C1 segment of cervical spinal cord (tissue), 14 donors: Measurements from ENCODE around the gene SMYD3.

ENCODE experiments used
- DNase-seq, 14 donors: peaks; one replicate each; lab custom pipeline; 2025; lab: John Stamatoyannopoulos, UW

Gene SMYD3

DNA sequence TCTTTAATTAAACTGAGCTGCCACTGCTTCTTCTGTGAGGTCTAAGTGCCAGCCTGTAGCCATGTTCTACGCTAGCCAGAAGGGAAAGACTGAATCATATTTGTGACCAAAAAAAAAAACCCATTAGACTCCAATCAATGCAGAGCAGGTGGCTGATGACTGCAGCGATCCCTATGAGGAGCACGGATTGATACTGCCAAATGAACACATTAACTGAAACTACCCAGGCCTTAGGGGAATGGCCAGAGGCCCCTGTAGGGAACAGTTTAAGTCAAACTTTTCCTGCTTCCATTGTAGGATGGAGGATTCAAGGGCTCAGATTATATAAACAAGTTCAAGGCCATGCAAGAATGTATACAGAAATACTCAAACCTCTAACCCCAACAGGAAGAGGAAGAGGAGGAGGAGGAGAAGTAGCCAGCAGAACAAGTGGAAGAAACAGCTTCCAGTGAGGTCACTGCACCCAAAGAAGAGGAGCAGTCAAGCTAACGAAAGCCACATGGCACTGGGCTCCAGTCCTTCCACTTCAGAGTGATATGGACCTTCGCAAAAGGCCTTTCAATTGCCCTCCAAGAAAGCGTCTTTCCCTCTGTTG, 328.3 kb downstream of the SMYD3 start:
- DNase-seq, result no peak

DNA sequence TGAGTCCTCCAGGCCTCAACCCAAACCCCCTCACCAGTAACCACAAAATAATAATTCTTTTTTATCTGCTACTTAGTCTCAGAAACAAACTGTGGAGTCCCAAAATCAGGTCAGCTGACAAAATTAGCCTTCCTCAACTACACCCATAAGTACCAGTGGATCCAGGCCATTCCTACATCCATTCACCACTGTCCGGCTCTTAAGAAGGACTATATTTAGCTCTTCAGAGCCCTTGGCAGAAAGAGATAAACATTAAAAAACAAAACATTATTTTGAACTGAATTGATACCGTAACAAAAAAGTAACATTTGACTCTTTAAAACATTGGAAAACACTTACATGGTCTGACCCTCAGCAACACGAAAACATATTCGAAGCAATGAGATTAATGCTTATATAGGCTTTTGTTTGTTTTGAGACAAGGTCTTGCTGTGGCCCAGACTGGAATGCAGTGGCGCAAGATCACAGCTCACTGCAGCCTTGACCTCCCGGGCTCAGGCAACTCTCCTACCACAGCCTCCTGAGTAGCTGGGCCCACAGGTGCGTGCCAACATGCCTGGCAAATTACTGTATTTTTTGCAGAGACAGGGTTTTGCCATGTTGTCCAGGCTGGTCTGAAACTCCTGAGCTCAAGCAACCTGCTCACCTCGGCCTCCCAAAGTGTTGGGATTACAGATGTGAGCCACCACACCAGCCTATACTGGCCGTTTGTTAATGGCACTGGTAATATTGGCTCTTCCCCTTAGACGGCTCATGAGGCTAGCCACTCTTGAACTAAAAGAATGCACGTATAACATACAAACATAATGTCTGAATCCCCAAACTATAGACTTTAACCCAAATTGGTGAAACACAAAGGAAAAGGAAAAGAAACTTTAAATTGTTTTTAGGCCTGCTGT, 330.7 kb downstream of the SMYD3 start:
- DNase-seq, result no peak

DNA sequence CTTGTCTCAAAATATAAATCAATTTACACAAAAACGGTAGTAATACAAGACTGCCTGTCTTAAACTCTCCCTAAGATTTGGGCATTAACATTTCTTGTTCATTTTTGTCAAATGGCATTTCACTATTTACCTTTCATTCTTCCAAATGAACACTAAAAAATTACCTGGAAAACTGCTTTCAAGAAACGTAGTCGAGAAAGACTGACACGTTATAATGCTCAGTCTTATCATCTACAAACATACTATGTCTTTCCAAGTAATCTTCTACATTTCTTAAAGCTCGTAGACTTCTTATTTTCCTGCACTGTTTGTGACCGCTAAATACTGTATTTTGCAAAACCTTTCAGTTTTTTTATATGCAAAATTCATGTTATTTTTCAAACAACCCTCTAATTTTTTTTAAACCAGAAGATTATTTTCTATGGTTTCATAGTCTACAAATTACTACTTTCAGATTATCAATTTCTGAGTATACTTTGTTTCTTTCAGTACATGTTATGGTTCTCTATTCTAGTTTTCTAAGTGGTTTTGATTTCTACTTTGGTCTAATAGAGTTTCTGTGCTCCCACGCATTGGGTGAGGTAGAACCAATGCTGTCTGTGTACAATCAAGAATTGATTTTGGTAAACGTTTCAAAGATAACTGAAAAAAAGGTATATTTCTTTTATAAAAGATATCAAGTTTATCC, 336.4 kb downstream of the SMYD3 start:
- no peak for DNase-seq

DNA sequence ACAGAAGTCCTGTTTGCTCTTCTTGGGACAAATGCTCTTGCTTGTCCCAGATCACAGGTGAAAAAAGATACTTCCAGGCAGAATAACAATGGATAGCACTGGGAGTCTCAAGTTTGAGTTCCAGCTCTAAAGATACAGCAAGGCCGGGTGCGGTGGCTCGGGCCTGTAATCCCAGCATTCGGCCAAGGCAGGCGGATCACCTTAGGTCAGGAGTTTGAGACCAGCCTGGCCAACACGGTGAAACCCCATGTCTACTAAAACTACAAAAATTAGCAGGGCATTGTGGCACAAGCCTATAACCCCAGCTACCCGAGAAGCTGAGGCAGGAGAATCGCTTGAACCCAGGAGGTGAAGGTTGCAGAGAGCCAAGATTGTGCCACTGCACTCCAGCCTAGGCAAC, 337.6 kb downstream of the SMYD3 start:
- no peak for DNase-seq

DNA sequence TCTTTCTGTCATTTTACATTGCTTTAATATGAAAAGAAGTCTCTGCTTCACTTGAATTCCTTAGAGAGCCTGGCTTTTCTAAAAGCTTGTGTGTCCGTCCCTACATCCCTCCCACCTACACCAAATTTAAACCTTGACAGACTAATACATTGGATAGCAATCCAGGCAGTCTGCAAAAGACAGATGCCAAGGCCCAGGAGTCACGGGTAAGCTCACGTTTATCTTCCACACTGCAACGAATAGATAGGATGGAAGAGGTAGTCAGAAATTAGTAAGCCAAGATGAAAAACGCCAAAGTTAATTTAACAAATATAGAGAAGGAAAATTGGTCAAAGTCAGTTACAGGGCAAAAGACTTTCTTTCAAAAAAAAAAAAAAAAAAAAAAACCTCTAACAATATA, 338.1 kb downstream of the SMYD3 start:
- no peak for DNase-seq

DNA sequence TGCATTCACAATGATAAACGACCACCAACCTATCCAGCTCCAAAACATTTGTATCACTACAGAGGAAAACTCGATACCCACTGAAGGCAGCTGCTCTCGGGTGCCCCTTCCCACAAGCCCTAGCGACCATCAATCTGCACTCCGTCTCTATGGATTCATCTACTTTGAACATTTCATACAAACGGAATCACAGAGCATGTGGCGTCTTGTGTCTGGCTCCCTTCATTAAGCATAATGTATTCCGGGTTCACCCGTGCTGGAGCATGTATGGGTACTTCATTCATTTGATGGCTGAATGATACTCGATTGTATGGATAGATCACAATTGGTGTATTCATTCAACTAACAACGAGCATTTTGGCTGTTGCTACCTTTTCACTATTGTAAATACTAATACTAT, 340.2 kb downstream of the SMYD3 start:
- no peak for DNase-seq

DNA sequence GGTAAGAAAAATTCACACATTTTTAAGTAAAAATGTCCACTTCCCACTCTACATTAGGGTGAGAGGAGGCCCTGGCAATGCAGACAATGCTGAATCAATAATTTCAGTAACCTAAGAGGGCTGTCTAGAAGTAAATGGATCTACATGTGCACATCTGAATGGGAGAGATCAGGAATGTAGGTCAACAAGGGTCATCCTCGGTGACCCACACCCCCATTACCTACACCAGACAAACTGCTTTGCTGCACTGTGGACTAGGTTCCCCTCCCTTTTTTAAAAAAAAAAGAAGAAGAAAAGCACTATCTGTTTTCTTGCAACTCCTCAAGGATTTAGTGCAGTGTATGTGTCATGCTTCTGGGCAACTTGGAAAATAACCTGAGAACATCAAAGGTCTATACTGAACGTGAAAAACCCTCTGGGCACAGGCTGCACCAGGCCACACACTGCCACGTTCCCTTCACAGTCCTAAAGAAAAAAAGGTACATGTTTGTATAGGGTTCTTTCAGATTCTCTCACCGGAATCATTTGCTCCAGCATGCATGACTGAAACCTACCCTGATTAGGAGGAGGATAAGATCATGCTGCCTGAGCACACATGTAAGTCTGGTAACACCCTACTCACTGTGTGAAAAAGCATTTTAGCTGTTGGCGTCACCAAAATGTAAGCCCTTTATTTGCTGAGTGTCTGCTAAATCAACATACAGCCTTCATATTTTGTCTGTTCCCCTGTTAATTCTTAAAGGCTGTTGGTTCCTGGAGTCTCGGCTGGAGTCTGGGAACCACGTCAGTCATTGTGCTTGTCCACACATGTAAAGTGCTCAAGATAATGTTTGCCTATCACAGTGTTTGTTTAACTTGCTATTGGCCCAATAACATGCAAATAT, 341.0 kb downstream of the SMYD3 start:
- no peak for DNase-seq

DNA sequence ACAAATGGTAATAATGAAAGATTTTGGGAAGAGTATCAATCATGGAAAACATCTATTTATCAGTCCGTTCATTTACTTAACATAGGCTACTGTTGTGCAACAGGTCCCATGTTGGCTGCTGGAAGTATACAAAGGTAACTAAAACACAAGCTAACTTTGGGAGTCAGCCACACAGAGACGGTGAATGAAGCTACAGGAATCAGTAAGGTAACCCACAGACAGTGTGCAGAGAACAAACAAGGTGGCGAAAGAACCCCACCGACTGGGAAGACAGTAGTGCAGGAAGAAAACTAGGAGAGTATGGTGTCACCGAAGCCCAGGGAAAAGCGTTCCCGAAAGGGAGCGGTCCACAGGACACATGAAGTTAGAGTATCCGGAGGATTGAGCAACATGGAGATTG, 342.3 kb downstream of the SMYD3 start:
- no peak for DNase-seq

DNA sequence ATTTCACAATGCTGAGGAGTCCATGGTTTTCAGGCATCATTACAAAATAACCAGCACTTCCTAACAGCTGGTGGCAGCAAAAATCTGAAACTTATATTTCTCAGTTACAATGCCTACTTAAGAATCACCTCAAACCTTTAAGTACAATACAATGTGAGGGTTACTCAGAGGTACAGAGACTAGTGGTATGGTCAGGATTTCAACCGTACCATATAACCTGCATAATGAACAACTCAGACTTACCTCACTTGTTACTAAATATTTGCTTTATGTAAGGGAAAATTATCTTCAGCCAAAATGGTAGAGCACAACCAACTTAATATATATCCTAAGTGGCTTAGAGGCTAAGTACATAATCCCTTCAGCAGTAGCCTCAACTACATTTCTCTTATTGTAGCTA, 344.5 kb downstream of the SMYD3 start:
- DNase-seq, result no peak

DNA sequence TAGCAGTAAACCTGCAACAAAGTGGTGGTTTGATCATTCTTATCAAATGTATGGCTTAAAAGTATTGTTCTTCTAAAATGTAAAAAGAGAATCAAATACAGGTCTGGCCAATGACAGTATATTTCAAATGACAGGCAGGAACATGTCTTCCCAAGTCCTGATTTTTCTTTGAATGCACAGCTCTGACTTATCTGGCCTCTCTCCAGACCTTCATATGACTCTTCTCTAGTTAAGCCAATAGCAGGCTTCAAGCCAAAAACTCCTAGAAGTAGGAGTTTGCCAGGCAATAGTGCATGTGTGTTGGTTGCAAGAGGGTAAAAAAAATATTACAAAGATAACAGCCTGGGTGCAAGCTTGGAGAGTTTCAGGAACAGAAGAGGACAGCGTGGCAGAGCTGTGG, 345.5 kb downstream of the SMYD3 start:
- no peak for DNase-seq

DNA sequence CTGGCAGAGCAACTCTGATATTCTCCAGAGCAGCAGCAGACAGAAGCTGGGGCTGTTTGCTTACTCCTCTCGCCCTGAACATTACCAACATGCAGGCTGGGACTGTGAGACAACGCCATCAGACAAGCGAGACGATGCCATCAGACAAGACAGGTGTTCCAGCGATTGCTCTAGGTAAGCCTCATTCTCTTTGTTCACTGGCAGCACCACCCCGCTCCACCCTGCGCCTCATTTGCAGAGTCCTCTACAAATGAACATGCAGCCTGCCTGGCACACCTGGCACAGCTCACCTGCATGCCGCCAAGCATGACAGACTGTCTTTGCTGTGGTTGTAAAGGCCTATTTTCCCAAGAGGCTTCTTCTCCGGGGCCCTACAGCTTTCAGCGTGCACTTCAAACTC, 346.2 kb downstream of the SMYD3 start:
- no peak for DNase-seq

DNA sequence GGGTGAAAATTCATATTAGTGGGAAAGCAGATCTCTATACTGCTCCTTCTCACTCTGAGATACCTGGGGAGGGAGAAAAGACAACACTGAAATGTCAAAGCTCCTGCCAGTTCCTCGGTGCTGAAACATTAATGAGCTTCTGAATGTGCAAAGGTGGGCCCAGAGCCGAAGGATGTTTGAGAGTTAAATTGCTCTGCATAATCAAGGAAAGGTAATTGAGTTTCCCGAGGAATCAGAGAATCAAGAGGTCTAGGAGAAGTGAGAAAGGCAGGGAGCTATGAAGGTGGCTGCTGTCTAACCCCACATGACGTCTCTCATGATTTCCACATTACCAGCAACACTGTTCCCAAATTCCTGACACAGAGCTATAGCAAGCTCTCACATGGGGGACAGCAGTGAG, 346.7 kb downstream of the SMYD3 start:
- DNase-seq, result no peak

DNA sequence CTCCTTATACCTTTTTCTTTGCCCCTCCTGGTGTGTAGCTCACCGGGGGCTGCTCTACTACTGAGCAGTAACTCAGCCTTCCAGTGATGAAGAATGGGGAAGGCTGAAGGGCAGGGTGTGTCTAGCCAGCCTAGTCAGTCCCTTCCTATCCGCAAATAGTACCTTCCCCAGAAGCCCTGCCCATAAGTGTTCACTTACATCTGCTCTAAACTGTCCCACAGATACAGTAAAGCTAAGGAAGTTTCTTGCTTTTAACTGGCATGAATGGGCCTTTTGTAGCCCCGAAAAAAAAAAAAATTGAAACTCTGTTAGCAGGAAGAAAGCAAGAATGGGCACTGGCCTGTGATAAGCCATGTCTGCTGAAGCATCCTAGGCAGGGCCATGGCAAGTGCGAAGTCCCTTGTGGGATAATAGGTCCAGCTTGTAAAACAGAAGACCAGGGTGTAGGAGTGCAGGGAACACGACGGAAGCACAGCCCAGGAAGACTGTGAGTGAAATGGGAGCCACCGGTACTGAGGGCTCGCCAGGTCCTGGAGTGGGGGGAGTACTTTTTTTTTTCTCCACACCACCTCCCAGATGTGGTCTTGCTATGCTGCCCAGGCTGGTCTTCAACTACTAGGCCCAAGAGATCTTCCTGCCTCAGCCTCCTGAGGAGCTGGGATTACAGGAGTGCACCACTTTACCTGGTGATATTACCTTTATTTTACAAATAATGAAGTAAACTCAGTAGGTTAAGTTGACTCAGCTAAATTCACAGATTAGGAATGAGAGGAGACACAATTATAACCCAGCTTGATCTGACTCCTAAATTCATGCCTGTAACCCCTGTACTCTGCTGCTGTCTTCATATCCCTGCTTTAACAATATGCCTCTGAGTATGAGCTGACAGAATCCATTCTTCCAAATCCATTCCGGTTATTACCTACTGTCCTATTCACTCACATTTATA, 347.5 kb downstream of the SMYD3 start:
- no peak for DNase-seq

DNA sequence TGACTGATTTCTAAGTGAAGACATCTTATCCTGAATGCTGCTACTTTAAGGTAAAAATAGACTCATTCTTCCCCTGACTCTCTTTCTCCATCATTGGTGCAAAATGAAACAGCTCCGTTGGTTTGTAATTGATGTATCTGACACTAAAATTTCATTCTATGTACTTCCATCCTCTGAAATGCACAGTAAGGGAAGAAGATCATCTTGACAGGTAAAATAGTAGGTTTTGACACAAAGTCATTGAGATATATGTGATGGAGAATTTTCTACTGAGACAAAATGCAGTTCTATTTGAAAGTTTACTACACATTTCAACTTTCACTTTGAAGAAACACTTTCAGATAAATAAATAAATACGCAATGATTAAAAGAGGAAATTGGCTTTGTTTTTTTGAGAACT, 348.9 kb downstream of the SMYD3 start:
- no peak for DNase-seq

DNA sequence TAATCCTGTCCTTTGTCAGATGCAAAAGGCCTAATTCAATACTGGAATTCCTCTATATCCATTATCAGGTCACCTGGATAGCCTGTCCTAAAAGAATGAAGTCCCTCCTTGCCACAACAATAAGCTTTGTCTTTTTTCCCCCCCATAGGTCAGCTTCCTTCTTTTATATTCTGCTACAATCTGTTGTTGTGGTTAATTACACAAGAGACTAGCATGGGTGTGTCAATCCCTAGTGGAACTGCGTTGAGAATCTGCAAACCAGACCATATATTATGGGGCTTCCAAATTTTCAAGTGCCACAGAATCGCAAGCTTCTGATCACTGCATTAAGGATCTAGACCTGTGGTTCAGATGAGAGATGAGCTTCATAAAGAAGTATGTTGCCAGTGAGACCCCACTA, 349.6 kb downstream of the SMYD3 start:
- no peak for DNase-seq

DNA sequence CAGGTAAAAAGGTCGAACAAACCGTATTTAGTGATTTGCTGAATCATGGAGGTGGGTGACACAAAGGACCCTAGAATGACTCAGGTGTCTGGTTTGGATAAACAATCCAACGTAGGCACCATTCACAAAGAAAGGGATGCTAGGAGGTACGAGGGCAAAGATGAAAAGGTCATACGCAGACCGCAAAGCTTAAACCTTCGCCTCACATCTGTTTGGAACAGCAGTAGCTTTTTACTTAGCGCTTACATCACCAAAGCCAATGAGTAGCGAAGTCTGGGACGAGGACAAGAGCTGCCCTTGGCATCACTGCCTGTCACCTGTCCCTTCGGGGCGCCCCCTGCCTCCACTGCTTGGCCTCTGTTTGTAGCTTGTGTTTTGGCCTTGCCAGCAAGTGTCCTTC, 350.2 kb downstream of the SMYD3 start:
- DNase-seq, result no peak

DNA sequence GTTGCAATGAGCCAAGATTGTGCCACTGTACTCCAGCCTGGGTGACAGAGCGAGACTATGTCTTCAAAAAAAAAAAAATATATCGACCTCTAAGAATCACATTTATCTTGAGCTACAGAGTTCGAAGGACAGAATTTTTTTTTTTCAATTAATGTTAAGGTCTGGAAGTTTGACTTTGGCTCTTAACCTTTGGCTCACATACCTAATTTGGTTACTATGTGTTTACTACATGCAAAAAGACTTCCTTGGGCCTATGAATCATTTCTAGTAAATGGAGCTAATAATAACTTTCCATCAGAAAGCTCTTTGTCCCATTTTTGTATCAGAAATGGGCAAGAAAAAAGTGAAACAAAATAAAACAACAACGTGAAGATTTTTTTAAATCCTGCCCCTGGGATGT, 351.2 kb downstream of the SMYD3 start:
- no peak for DNase-seq

DNA sequence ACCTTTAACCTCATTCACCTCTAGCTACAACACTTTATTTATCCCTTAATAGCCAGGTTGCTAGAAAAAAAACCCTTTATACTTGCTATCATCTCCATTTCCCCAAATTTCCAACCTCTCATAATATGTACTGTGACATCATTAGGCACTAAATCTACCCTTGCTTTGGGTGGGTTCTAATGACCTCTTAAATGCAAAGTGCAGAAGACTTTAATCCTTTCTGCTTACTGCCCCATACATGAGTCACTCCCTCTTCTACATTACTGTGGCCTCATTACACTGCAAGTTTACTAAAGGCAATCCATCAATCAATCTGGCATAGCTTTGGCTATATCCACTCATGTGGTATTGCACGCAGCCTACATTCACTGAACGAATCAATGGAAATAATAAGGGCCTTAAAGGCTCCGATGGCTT, 353.3 kb downstream of the SMYD3 start:
- no peak for DNase-seq

DNA sequence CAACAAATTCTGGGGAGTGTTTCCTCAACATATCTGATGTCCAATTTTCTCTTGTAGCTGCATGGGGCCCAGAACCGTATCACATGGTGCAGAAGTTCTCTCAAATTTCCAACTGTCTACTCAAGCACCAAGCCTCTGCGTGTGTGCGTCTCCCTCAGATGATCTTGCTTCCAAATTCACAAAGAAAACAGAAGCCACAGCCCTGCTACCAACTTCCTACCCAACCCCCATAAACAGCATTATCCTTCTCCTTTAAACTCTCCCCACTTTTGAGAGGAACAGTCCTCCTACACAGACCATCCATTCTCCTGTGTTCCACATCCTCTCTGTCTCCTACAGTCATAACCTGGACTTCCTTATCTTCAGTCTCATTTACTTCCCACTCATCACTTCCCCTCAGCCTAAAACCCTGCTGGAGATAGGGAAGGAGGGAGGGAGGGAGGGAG, 354.1 kb downstream of the SMYD3 start:
- no peak for DNase-seq

DNA sequence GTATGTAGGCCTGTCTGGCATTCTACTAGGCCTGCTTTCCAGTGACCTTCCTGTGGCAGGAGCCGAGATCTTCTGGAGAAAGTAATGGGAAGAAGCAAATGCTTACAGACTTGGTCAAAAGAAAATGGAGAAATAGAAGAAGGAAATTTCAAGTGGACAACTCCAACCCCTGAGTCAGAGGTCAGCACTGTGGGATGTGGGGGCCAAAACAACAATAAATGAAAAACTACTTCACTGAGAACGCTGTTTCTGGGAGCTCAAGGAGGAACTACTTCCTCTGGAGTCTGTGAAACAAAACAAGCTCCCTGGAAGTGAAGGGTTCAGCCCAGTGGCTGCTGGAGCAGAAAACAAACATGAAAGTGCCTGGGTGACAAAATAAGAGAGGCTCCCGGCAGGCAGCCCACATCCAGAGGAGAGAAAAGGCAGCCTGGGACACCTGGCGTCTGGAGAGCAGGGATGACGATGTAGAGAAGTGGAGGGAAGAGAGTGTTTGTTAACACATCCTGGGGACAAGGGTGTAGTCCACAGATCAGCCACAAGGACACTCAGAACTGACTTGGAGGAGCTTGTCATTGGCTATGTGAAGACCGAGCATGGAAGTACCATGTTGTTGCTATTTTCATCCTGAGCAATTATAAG, 355.2 kb downstream of the SMYD3 start:
- DNase-seq, result no peak
